Left ventricle myocardium inferior (tissue), 1 donor: Measurements from ENCODE around the gene LYPD6. TPM values are rescaled to one million over a fixed set of nuclear protein-coding genes. Genes with fewer than 3 reads are reported as not detected.

Source experiments
- DNase-seq: peaks from one replicate; pipeline ENCODE4 v3.0.0-alpha.2; 2020
- H3K27ac ChIP-seq: fragments of 200-600 bp; replicated peaks from 2 replicates; pipeline ENCODE4 v1.8.0; 2021
- H3K27me3 ChIP-seq: fragments of 200-600 bp; 2 replicates; pipeline ENCODE4 v1.8.0; 2021; ENCODE audit warnings: low read depth
- H3K36me3 ChIP-seq: fragments of 200-600 bp; 2 replicates; pipeline ENCODE4 v1.8.0; 2021
- H3K4me1 ChIP-seq: fragments of 200-600 bp; 2 replicates; pipeline ENCODE4 v1.8.0; 2021
- H3K4me3 ChIP-seq: fragments of 200-600 bp; 2 replicates; pipeline ENCODE4 v1.8.0; 2021; ENCODE audit warnings: mild to moderate bottlenecking, moderate library complexity
- H3K9me3 ChIP-seq: fragments of 200-600 bp; replicated peaks from 2 replicates; pipeline ENCODE4 v1.8.0; 2021
- CTCF ChIP-seq: fragments of 200-600 bp; IDR thresholded peaks from 2 replicates; pipeline ENCODE4 v1.8.0; 2021; ENCODE audit warnings: antibody characterized with exemption, mild to moderate bottlenecking, borderline replicate concordance
- intact Hi-C: fragments of 100-400 bp; cut with micrococcal nuclease; formaldehyde crosslinking; loops from one replicate; pipeline ENCODE4 v1.11.0; 2022
- total RNA-seq: library from RNA; stranded (reverse); fragmentation: NEBNext Ultra II Directional; extraction: Animal tissue kit (Norgen Biotek cat#: 25700); gene quantifications from one replicate; pipeline ENCODE4 v1.2.1, GENCODE V29; 2021
- donor health status: DM: no; HTN: yes; CAD: no; lungs with severe emphysema.

Gene LYPD6
- total RNA-seq, 1 donor from 2014 or later = 0.08 TPM

GRCh38 chr2:149418065-149418464 is 87.7 kb downstream of the LYPD6 start:
- H3K27me3 ChIP-seq = no peaks in the 10 kb centered on the region
- no peak overlapping the region for H3K27ac ChIP-seq
- no peak for TF ChIP-seq CTCF
- no peak overlapping the region for H3K4me3 ChIP-seq
- H3K4me1 ChIP-seq = no peaks in the 10 kb centered on the region
- no peaks in the 10 kb centered on the region for H3K9me3 ChIP-seq
- intact Hi-C loops = no loop called here
- no peaks in the 10 kb centered on the region for H3K36me3 ChIP-seq
- no peak for DNase-seq

- no peaks in the 10 kb centered on the region for H3K36me3 ChIP-seq
- no peaks in the 10 kb centered on the region for H3K9me3 ChIP-seq
- DNase-seq = no peak
- H3K27me3 ChIP-seq = peaks cover 4% of the 10 kb centered on the region
- intact Hi-C loops = no loop called here
- H3K27ac ChIP-seq = no peak overlapping the region
- H3K4me1 ChIP-seq = no peaks in the 10 kb centered on the region
- no peak overlapping the region for H3K4me3 ChIP-seq
- no peak for TF ChIP-seq CTCF
Observed at GRCh38 chr2:149420053-149420963, 89.9 kb downstream of the LYPD6 start.

- no peak for TF ChIP-seq CTCF
- DNase-seq = no peak
- intact Hi-C loops = no loop called here
- no peaks in the 10 kb centered on the region for H3K4me1 ChIP-seq
- H3K36me3 ChIP-seq = no peaks in the 10 kb centered on the region
- no peaks in the 10 kb centered on the region for H3K9me3 ChIP-seq
- H3K27me3 ChIP-seq = peaks cover 4% of the 10 kb centered on the region
- no peak overlapping the region for H3K27ac ChIP-seq
- H3K4me3 ChIP-seq = no peak overlapping the region
Observed at GRCh38 chr2:149421791-149422190, 91.4 kb downstream of the LYPD6 start.

DNA sequence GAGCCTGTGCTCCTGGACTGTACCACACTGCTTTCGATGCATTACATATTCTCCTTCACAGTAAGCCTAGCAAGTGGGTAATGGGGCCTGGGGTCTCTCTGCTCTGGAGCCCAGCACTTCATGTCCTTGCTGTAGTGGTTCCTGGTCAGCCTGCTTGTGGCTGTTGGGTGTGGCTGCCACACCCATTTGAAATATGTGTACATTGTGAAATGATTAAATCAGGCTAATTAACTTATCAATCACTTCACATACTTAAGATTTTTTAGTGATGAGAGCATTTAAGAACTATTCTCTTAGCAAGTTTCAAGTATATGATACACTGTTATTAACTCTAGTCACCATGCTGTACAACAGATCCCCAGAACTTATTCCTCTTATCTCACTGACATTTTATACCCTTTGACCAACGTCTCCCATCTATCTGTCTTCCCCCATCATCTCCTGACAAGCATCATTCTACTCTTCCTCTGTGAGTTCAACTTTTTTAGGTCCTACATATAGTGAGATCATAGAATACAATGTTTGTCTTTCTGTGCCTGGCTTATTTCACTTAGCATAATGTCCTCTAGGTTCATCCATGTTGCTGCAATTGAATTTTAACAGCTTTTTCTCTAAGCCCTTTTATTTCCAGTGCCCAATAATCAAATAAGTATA is 92.1 kb downstream of the LYPD6 start:
- Histone ChIP-seq H3K27me3 (peaks cover 4% of the 10 kb centered on the region), H3K9me3 (no peaks in the 10 kb centered on the region), H3K4me3 (no peak overlapping the region), H3K4me1 (no peaks in the 10 kb centered on the region), H3K36me3 (no peaks in the 10 kb centered on the region), H3K27ac (no peak overlapping the region)
- intact Hi-C loops = no loop called here
- no peak for TF ChIP-seq CTCF
- DNase-seq = no peak

DNA sequence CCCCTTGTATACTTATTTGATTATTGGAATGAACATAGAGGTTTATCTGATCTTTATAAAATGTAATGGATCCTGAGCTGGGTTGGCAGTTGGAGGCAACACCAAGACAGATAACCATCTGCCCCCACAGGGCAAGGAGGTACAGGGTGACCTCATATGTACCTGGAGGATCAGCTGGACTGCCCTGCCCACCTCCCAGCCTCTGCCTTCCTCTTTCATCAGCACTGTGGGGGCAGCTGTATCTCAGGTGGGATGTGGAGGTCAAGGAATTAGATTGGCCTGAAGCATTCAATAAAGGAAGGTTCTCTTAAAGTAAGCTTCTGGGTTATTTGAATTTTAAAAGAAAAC is 92.6 kb downstream of the LYPD6 start:
- DNase-seq = no peak
- Histone ChIP-seq H3K27me3 (peaks cover 4% of the 10 kb centered on the region), H3K9me3 (no peaks in the 10 kb centered on the region), H3K36me3 (no peaks in the 10 kb centered on the region), H3K4me3 (no peak overlapping the region), H3K27ac (no peak overlapping the region), H3K4me1 (no peaks in the 10 kb centered on the region)
- no peak for TF ChIP-seq CTCF
- intact Hi-C loops = no loop called here
